ENCODE data around the gene DHODH.

DHODH gene

DNA sequence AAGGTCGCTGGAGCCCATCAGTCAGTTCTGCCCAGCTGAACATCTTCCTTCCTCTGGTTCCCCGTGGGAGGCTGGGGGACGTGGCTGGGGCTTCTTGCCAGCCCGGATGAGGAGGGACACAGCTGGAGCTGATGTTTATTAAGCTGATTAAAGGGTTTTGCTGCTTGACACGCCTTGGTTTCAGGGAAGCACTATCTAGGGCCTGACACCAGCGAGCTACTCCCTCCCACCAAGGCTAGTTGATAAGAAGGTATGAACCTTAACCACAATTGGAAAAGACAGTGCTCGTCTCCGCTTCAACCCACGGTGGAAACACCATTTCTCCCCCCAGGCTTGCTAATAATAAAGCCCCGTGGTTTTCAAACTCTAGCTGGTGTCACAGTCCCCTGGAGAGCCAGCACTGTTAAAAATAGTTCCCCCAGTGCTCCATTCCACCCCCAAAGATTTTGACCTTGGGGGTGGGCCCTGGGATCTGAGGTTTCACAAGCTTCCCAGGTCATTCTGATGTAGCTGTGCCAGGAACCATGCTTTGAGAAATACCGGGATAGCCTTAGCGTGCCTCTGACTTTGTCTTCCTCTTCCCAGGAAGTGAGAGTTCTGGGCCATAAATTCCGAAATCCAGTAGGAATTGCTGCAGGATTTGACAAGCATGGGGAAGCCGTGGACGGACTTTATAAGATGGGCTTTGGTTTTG, 5.5 kb downstream of the DHODH start:
- no peak for DNase-seq (ENCODE audit: low read depth, low spot score)

DNA sequence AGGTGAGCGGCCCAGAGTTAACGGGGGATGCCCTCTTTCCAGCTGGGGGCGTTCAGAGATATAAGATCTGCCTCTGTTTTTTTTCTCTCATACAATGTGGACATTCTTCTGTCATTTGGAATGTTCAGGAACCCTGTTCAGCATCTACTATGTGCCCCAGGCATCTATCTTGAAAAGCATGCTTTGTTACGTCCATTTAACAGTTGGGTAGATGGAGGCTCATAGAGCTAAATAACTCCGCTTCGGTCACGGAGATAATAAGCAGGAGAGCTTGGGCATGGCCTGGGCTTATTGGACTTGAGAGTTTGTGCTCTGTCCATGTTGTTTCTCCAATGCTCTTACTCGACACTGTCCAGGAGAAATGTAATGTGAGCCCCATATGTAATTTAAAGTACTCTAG, 6.1 kb downstream of the DHODH start:
- DNase-seq (ENCODE audit: low read depth, low spot score): no peak

DNA sequence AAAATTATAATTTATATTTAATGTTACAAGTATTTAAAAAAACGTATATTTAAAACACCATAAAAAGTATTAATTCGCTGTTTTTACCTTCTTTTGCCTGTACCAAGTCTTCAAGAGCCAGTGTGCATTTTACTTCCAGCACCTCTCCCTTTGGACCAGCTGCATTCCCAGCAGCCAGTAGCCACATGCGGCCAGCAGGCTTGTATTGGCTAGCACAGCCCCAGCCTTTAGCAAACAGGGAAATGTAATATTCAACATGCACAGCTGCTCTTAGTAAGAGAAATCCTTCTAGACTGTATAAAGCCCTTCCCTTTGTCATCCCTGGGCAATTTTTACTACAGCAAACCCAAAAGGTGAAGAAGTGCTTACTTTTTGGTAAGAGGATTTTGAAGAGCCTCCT, 6.6 kb downstream of the DHODH start:
- DNase-seq (ENCODE audit: low read depth, low spot score): no peak

DNA sequence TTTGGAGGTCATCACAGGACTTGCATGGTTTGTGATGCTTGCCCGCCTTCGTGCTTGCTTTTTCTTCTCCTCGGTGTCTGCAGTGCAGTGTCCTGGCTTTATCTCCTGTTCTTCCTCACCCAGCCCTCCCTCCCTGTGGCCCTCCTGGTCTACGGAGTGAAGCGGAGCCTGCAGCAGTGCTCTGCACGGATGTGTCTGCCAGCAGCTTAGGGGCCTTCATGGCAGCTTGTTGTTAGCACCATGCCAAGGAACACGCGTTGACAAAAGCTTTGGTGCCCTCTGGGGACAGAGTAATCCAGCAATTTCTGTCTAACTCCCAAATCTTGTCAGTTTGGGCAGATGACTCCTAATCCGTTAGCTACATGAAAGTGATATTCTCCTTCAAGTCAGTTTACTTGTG, 9.9 kb downstream of the DHODH start:
- DNase-seq (ENCODE audit: low read depth, low spot score): no peak

DNA sequence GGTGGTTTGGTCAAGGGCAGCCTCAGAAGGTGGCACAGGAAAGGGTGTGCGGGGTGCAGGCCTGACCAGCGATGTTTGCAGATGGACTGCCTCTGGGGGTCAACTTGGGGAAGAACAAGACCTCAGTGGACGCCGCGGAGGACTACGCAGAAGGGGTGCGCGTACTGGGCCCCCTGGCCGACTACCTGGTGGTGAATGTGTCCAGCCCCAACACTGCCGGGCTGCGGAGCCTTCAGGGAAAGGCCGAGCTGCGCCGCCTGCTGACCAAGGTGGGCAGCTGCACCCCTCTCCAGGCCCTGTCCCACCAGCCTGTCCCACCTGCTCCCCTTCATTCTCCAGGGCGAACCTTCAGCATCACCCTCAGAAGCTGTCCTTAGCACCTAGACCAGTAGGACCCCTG, 12.5 kb downstream of the DHODH start:
- DNase-seq (ENCODE audit: low read depth, low spot score): peak; percentile 44

DNA sequence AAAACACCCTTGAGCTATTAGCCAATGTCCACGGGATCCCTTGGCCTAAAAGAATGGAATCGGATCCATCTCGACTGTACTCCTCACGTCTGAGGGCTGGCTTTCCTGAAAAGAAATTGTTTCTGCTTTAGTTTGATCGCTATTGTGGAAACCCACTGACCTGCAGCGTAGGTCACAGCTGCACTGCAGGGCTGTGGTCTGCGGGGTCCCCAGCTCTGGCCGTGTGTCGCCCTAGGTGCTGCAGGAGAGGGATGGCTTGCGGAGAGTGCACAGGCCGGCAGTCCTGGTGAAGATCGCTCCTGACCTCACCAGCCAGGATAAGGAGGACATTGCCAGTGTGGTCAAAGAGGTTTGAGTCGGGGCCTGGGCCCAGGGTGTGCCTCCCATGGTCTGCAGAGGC, 13.6 kb downstream of the DHODH start:
- no peak for DNase-seq (ENCODE audit: low read depth, low spot score)

DNA sequence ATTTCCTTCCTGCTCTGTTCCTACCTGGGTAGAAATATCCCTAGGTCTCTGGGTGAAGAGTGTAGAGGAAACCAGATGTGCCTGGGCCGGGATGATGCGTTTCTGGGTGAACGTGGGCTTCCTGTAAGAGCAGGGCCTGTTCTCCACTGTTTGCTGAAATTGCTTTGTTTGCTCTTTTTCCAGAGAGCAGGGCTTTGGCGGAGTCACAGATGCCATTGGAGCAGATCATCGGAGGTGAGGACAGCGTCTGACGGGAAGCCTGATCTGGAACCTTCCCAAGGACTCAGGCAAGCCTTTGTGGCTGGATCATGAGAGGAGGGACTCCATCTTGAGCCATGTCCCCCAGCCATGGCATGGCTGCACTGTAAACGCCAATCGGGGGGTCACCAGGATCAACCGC, 15.4 kb downstream of the DHODH start:
- DNase-seq (ENCODE audit: low read depth, low spot score): no peak

DNA sequence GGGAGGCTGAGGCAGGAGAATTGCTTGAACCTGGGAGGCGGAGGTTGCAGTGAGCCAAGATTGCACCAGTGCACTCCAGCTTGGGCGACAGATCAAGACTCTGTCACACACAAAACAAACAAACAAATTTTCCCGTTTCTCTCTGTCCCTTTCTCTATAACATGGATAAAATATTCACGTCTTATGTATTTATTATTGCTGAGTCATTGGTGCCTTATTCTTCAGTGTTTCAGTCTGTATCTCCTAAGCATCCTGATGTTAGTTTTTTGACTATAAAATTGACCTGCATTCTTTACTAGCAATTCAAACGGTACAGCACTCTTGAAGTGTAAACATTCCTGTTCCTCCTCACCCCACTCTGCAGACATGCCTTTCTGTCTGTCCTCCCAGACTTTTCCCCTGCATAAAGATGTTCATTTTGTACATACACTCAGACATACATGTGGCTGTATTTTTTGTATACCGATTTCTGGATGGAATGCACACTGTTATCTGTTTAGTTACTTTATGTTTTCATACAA, 16.4 kb downstream of the DHODH start:
- no peak for DNase-seq (ENCODE audit: low read depth, low spot score)

DNA sequence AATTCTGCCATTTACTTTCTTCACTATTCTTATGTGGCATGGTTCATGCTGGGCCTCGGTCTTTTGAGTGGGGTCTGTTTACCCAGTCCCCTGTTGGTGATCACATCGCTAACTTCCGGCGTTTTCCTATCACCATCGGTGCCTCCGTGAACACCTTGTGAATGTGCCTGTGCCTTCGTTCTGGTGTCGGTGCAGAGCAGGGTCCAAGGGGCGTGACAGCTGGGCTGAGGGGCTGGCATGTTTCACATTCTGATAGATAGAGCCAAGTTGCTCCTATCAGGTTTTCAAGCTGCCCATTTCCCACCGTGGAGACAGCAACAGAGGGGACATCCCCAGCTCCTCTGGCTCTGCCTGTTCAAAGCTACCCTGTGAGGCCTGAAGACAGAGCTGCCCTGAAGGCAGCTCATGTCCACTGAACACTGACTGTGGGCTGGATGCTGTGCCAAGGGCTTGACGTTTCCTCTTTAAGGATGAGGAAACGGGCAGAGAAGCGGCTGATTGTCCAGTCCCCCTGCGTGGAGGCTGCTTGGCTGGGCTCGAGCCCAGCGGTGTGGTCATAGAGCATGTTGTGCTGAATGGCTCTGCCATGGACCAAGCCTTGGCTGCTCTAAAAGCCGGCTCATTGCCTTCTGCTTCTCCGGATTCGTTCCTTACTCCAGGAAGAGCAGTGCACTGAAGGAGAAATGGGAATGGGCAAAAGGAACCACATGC, 17.0 kb downstream of the DHODH start:
- DNase-seq (ENCODE audit: low read depth, low spot score): no peak

DNA sequence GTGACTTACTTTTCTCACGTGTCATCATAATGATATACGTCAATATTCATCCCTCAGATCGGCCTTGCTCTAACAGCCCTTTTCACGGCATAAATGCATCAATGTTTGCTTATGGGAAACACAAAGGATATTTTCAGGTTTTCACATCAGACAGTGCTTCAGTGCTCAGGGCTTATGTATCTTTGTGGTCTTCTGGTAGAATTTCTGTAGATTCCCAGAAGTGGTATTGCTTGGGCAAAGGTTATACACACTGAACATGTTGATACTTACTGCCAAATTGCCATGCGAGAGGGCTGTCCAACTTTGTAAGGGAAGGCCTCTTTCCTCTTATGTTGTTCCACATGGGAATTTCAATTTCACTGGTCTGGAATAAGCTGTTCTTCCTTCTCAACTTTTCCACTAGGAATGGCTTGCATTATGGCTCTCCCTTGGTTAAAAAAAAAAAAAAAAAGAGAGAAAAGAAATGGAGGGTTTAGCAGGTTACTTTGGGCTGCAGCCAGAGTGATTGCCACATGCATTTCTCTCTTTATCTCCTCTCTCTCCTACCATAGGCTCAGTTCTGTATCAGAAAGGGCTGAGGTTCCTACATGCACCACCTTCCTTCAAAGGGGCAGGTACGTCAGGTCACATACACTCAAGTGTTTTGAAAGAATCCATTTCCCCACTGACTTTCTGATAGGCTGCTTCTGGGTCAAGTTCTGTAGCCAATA, 19.3 kb downstream of the DHODH start:
- DNase-seq (ENCODE audit: low read depth, low spot score): no peak

DNA sequence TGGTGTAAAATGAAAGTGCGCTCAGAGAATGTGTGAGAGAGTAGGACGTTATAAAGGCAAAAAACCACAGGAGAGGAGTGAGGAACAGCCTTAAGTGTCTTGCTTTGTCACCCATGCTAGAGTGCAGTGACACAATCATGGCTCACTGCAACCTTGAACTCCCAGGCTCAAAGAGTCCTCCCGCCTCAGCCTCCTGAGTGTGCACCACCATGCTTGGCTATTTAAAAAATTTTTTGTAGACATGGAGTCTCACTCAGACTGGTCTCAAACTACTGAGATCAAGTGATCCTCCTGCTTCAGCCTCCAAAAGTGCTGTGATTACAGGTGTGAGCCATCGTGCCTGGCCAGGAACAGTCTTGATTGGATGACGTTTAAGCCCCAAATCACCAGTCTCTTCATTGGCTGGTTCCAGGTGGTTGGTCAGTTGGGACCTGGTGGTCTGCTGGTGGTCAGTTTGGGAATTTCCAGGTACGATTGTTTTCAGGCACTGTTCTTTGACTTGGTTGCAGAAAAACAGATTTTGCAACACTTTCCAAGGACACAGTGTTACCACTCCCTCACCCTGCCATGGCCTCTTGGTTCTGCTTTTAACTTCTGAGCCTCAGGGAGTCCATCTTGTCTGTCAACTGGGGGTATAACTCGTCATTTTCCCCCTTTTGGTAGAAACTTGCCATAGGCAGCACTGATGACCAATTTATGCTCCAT, 21.2 kb downstream of the DHODH start:
- no peak for DNase-seq (ENCODE audit: low read depth, low spot score)

DNA sequence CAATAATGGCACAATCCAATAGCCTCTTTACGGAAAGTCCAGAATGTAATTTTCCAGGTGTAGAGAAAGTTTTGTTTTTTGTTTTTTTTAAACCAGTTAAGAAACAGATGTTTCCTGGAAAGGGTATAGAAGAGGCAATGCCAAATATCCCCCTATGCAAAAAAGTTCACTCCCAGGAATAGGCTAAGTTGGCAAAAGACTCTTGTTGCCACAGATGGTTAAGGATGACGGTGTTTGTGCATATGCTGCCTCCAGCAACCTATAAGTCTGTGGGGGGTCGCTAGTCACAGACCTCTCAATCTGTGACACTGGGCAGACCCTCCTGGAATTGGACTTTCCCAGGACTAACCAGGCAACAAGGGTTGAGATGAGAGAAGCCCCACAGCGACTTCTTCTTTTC, 24.9 kb downstream of the DHODH start:
- no peak for DNase-seq (ENCODE audit: low read depth, low spot score)

DNA sequence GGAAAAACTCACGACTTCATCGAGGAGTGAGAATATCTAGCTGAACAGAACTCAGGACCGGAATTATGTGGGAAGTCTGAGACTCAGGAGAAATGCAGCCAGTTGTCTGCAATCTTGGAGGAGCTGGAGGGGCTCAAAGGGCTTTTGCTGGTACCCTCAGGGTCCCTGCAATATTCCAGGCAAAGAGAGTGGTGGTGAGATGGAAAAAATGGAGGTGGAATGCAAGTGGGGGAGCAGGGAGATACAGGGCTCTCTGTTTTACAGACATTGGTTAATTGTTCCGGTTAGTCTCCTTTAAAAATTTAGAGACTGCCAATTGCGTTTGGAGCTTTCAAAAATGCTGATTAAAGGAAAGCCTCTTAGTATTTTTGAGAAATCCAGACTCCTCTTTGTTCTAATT, 27.6 kb downstream of the DHODH start:
- peak; percentile 12 for DNase-seq (ENCODE audit: low read depth, low spot score)

DNA sequence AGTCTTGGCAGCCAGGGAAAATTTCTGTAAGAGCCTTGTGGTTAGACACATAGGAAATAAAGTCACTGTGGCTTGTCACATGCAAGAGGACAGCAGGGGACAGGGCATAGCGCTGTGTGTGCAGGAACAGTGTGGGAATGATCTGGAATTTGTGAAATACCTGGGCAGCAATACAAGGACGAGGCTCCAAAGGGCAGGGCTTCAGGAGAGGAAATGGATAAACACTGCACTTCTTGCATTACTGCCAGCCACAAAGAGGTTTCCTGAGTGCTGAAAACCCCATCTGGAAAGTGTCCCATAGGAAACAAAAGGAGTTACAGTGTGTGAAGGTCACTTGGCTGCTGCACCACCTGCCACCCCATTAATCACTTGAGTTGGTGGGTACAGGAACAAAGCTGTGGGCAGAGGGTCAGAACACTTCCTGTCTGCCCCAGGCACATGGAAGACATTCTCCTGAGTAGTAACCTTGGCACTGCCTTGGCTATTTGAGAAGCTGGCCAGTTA, 33.7 kb downstream of the DHODH start:
- DNase-seq (ENCODE audit: low read depth, low spot score): no peak

DNA sequence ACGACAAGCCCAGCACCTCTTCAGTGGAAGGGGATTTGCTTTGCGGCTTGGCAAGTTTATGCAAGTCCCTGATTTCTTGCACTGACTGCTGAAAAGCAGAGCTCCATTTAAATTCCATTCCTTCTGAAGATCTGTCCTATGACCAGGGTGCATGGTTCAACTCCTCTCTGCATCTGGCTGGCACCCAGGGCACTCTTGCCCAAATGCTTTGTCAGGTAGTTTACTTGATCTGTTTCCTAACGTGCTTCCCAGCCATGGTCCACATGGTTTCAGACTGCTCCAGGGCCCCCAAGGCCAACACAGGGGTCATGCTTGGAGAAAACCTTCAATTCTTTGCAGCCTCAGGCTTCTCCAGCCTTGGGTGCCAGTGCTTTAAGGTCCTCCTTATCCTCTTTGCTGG, 34.5 kb downstream of the DHODH start:
- DNase-seq (ENCODE audit: low read depth, low spot score): no peak

DNA sequence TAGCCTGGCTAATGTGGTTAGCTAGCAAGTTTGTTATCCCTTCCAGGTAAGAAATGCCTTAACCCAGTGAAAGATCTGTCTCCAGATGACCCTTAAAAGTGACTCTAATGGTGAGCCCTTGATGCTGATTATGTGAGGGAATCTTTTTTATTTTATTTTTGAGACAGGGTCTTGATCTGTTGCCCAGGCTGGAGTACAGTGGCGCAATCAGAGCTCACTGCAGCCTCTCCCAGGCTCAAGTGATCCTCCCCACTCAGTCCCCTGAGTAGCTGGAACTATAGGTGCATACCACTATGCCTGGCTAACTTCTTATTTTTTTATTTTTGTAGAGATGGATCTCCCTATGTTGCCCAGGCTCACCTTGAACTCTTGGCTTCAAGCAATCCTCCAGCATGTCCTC, 35.0 kb downstream of the DHODH start:
- DNase-seq (ENCODE audit: low read depth, low spot score): no peak

DNA sequence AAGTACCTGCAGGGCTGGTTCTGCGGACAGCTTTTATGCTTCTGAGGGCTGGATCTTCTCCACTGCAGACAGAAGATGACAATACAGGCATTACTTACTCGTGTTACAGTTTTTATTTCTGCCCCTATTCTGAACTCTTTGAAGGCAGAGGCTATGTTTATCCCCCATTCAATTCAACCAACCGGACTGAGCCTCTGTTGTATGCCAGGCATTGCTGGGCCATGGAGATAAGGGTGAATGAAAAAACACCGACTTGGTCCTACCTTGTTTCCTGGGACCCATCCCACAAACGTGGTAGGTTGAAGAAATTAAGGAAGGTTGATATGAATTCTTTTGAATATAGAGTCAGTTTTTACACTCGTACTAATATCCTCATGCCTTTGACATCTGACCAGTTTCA, 35.8 kb downstream of the DHODH start:
- DNase-seq (ENCODE audit: low read depth, low spot score): no peak

DNA sequence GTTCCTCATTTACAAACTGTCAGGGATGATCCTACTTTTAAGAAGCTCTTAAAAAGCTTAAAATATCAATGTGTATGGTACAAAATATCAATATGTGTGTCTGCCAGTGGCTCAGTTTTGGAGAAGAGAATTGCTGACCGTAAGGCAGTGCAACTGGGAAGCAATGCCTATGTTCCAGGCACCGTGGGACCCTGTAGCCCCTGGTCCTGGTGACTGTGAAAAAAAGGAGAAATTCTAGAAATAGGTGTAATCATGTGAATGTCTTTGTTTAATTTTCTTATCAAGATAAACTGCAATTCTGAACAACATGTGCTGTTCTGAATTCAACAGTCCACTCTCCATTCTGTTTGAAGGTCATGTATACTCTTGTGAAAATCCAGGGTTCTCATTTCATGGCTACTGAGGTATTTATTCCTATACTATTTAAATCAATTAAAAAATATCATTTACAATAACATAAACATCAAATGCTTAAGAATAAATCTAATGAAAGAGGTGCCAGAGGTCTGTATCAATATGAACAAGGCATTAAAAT, 36.3 kb downstream of the DHODH start:
- DNase-seq (ENCODE audit: low read depth, low spot score): no peak

DNA sequence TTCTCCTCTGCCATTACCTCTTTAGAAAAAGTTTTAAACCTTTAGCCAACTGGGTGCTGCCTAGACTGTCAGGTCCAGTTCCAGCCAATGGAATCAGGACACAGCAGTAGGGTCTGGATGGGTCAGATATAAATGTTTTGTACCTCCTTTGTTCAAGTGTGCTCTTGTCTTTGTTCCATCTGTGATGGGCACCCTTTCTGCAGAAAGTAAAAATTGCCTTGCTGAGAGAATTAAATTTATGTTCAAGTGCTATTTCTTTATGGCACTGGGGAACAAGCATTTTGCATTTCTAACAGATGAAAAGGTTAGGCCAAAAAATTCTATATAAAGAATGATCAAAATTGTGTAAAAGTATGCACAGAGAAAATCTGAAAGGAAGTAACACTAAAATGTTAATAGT, 40.6 kb downstream of the DHODH start:
- no peak for DNase-seq (ENCODE audit: low read depth, low spot score)

DNA sequence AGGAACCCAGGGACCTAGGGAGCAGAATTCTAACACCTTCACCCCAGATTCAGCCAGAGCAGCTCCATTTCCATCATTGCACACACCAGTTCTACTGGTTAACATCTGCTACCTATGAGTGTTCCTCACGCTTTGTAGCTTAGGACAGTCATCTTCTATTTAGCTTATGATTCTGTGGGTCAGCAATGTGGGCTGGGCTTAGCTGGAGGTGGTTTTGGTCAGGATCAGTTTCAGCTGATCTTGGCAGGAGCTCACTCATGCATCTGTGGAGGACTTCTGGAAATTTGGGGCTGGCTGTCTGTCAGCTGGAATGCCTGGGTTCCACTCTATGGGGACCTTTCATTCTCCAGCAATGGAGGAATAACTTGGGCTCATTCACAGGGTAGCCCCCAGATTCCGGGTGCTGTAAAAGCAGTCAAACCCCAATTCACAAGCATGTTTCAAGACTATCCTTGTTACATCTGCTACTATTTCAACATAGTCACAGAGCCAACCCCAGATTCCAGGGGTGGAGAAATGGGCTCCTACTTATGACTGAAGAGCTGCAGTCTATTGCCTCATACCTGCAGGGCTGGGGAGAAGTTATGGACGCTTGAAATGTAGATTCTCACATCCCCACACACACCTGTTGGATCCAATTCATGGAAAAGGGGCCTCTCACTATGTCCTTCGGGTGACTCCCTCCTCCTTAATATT, 42.4 kb downstream of the DHODH start:
- DNase-seq (ENCODE audit: low read depth, low spot score): no peak

DNA sequence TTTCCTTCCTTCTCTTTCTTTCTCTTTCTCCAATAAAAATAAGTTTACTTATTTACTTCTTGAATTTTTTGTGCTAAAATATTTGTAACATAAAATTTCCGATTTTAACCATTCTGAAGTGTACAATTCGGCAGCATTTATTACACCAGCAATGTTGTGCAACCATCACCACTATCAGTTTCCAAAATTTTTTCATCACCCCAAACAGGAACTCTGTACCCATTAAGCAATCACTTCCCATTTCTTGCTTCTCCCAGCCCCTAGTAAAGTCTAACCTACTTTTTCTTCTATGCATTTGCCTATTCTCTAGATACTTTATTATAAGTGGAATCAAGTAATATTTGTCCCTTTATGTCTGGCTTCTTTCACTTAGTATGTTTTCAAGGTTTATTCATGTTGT, 43.3 kb downstream of the DHODH start:
- DNase-seq (ENCODE audit: low read depth, low spot score): no peak

Data from ELF-1 (cell line).